CD4-positive, alpha-beta T cell treated with Interleukin-1 beta for 1 hour (primary cell): Measurements from ENCODE around the gene LRRC3.
"Not testable (repeated sequence)": the region's sequence is repeated elsewhere in the genome, so short reads cannot be mapped to it uniquely, and the experiment has no call there.

ENCODE experiments used
- DNase-seq, 2 donors: peaks; one replicate each; pipeline ENCODE4 v3.0.0-alpha.2; 2020 to 2022

The LRRC3 gene

DNA sequence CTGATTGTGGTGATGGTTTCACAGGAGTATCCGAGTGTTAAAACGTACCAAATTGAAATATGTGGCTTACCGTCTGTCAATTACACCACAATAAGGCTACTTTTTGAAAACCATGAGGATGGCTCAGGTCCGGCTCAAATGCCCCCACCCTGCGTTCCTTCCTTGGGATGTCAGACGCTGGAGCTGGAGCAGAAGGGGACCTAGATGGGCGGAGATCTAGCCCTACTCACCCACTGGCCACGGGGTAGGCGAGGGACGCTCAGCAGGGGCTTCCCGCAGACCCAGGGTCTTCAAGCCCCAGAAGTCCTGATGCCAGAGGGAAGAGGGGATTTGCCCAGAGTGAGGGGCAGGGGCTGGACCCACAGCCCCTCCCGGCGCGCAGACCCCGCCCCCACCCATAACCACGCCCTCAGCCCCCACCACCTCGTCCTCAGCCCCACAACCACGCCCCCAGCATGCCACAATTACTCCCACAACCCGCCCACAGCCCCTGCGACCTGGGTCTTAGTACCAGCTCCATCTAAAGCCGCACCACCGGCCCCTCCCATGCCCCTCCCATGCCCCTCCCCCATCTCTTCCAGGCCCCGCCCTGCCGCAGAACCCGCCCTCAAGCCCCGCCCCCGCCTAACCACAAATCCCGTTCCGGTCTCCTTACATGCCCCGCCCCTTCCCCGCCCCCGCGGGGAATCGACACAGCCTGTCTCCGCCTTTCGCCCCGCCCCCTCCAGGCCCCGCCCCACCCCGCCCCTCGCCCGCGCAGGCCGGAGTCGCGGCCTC is at the start of gene LRRC3:
TSS of gene LRRC3 (plus strand) at position 764 of the 777 bp plus-strand sequence. CDS start 1,135 bp downstream, outside the sequence.
- peak; percentile 83 to 89 for DNase-seq

- no peak for DNase-seq
These were observed 49.1 kb upstream of the LRRC3 start for GRCh38 chr21:44405948-44406872.

- no peak for DNase-seq
These were observed 48.4 kb upstream of the LRRC3 start for GRCh38 chr21:44406953-44407352.

DNA sequence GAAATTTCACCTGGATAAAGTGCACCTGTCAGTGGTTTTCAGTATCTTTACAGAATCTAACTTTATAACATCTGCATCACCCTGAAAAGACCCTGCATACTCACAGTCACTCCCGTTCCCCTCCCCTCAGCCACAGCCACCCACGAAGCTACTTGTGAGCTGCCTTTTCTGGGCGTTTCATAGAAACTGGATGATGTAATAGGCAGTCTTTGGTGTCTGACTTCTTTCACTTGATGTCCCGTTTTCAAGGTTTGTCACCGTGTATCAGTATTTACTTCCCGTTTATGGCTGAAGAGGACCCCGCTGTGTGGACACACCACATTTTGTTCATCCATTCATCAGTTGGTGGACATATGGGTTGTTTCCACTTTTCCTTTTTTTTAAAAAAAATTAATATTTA is 47.8 kb upstream of the LRRC3 start:
- DNase-seq: peak in 1 of 2 donors; percentile 1

DNA sequence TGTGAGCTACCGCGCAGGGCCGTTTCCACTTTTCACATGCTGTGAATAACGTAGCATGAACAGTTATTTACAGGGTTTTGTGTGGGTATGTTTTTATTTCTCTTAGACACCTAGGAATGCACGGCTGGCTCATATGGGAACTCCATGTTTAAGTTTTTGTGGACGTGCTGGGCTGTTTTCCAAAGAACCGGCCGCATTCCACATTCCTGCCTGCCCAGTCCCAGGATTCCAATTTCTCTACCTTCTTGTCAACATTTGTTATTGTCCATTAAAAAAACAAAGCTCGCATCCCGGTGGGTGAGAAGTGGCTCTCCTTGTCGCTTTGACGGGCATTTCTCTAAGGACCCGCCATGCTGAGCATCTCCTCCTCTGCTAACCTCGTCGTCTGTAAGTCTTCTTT is 47.1 kb upstream of the LRRC3 start:
- no peak for DNase-seq

GRCh38 chr21:44413566-44414290 is 41.6 kb upstream of the LRRC3 start:
- no peak for DNase-seq

- DNase-seq: no peak
These were observed 40.8 kb upstream of the LRRC3 start for GRCh38 chr21:44414291-44415072.

DNA sequence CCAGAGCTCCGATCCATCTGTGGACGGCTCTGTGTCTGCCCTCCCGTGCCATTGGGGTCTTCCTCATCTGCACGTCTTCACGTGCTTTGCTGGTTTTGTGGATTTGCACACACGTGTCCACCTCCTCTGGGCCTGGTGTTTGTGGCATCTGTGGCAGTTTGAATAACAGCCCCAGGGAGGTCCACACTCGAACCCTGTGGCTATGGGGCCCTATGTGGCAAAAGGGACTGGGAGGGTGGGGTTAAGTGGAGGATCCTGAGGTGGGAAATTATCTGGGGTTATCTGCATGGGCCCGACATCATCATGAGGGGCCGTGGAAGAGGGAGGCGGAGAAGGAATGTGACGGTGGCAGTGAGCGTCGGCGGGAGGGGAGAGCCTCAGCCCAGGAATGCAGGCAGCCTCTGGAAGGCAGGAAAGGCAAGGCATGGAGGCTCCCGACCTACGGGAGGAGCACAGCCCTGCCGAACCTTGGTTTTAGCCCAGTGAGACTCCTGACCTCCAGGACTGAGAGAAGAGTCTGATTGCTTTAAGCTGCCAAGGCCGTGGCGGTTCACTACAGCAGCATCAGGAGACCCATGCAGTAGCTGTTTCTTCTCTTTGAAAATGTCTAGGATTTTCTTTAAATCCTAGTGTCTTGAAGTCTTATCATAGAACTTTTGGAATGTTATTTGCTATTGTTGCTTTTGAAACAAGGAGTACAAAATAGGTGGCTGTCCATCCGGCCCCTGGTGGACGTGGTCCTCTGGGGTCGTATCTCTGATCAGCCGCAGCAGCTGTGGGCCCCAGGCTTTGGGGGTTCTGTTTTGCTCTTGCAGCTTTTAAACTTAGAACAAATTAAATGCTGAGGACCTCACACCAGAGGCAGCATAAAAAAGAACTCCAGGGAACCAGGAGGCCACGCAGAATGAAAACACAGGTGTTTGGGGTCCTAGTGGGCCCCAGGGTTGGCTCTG is 40.0 kb upstream of the LRRC3 start:
- DNase-seq: no peak

DNA sequence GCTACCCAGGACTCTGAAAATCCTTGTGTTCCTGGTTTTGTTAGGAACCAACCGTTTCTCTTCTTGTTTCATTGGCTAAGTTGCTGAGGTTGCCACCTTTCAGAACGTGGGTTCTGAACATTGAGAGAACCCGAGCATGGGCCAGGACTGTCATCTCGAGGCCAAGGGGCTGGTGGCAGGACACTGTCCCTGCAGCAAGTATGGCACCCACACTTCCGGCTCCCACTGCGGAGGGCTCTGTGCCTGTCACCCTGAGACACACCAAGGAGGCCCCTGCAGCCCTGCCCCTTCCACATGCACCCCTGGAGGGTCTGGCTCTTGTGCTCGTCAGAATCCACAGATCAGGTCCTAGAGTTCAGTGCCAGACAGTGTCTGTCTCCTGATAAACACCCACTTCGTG is 39.1 kb upstream of the LRRC3 start:
- no peak for DNase-seq

- DNase-seq: not testable (repeated sequence)
These were observed 37.6 kb upstream of the LRRC3 start for GRCh38 chr21:44417621-44418107.

DNA sequence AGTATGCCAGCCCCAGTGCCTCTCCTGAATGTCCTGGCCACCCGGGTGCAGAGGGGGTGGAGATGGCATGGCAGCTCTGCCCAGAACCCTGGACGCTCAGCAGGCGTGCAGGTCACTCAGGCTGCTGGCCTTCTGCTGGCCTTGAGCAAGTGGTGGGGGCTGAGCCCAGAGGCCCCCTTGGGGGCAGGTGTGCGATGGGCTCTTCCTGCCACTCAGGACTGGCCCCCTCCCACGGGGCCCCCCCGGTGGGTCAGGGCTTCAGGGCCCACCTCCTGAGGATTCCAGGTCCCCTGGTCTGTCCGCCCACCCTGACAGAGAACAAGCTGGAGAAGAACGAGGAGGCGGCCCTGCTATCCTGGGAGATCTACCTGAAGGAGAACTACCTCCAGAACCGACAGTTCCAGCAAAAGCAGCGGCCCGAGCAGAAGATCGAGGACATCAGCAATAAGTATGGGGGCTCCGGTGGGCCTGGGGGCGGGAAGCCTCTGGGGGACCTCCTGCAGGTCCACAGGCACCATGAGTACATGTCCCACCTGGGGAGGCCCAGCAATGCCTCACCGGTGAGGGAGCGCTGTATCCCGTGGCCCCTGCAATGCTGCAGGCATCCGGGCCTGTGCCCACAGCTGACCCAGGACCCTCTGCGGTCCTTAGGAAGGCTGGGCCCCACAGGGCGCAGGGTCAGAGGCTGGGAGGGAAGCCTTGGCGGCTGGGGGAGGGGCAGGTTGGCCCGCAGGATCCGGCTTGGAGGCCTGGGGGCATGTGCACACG is 37.0 kb upstream of the LRRC3 start:
- no peak for DNase-seq

DNA sequence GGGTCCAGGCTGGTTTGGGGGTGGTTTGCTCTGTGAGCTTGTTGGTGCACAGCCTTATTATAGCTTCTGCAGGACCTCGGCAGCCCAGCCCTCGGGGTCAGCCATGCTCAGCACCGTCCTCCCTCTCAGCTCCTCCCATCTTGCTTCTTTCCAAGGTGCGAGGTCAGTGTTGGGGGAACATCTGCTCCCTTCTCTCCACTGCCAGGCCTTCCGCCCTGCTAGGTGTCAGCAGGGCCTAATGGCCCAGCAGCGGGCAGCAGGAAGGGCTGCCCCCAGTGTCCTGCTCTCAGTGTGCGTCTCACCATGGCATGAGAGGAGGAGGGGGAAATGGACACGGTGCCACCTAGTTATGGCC is 36.5 kb upstream of the LRRC3 start:
- DNase-seq: no peak

GRCh38 chr21:44419679-44420078 is 35.6 kb upstream of the LRRC3 start:
- DNase-seq: no peak

DNA sequence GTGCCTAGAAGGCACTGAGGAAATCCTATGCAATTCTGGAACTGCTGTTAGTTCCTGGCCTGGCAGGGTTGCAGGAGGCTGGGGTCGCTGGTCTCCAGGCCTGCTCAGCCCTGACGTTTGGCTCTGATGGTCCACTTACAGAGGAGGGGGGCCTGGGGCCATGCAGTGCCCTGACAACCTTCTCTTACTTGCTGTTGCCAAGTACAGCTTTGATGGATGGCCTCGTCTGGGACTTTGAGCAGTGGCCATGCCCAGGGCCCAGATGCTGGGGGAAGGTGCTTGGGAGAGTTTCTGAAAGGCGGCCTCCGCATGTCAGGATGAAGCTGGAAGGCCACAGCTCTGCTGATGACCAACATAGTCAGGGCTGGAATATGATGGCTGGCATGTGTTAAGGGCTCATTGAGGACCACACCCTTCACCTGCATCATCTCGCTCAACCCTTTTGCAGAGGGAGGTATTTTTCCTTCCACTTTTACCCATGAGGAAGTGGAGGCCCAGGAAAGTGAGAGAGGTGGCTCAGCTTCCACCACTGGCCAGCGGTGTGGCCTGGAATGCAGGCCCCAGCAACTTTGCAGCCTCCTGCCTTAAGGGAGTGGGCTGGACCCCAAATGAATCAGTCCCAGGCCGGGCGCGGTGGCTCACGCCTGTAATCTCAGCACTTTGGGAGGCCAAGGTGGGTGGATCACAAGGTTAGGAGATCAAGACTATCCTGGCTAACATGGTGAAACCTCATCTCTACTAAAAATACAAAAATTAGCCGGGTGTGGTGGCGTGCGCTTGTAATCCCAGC is 34.7 kb upstream of the LRRC3 start:
- DNase-seq: no peak

GRCh38 chr21:44421901-44422840 is 33.1 kb upstream of the LRRC3 start:
- DNase-seq: no peak

GRCh38 chr21:44423312-44423821 is 31.9 kb upstream of the LRRC3 start:
- no peak for DNase-seq

DNA sequence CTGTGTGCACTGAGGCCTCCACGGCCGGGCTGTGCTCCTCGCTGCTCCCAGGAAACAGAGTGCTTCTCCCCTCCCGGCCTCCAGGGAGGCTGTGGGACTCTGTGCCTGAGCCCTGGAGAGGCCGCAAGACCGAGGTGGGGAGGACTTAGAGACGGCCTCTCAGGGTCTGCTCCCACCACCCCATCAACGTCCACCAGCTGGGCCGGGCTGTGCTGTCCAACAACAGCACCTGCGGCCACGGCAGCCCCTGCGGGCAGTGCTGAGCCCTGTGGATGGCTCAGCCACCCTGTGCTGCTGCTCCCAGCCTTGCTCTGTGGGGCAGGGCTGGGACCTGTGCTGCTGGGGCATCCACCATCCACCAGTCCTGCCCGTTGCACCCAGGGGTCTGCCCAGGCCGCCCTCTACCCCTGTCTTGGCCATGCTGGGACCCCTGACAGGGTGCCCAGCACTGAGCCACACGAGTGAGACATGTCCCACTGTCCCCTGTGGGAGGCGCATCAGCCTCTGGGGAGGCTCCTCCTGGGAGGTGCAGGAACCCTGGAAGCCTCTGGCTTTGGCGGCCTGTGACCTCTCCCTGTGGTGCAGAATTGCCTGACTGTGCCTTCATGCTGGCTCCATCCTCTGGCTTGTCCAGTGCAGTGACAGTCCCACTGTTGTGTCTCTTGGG is 31.2 kb upstream of the LRRC3 start:
- DNase-seq: no peak
